GM18867 (cell line): ENCODE data around the gene MTFMT.
A peak's percentile ranks its signal among the peaks of the same experiment; 100 is the strongest.

Experiments used
- ATAC-seq: cut with Tn5 transposase; IDR thresholded peaks from one replicate; pipeline ENCODE4 v1.9.1; 2021; ENCODE audit warnings: mild to moderate bottlenecking, moderate library complexity; ENCODE audit not compliant: unreplicated experiment

The MTFMT gene

GRCh38 chr15:65060641-65061397, 31.4 kb upstream of the MTFMT start:
- ATAC-seq = no peak

DNA sequence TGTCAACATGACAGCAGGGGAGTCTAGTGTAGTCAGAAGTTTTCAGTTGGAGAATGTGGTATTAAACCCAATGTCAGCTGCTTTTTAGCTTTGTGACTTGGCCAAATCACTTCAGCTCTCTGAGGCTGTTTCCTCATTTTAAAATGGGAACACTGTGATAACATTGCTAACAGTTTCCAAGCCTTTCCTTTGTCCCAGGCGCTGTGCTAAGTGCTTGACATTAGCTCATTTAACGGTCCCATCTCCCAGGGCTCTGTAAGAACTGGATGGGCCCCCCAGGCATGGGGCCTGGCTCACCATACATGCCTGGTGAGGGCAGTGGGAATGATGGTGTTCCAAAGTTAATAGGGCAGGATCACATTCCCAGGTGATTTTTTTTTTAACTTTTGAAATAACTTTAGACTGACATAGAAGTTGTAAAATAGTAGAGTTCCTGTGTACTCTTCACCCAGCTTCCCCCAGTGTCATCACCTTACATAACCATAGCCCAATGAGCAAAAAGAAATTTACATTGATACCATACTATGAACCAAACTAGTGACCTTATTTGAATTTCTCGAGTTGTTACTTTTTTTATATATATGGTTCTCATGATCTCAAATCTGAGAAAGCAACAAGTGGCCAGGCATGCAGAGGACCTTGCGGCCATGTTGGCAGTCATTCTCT, 30.6 kb upstream of the MTFMT start:
- no peak for ATAC-seq

GRCh38 chr15:65059369-65059750, 29.9 kb upstream of the MTFMT start:
- ATAC-seq = no peak

DNA sequence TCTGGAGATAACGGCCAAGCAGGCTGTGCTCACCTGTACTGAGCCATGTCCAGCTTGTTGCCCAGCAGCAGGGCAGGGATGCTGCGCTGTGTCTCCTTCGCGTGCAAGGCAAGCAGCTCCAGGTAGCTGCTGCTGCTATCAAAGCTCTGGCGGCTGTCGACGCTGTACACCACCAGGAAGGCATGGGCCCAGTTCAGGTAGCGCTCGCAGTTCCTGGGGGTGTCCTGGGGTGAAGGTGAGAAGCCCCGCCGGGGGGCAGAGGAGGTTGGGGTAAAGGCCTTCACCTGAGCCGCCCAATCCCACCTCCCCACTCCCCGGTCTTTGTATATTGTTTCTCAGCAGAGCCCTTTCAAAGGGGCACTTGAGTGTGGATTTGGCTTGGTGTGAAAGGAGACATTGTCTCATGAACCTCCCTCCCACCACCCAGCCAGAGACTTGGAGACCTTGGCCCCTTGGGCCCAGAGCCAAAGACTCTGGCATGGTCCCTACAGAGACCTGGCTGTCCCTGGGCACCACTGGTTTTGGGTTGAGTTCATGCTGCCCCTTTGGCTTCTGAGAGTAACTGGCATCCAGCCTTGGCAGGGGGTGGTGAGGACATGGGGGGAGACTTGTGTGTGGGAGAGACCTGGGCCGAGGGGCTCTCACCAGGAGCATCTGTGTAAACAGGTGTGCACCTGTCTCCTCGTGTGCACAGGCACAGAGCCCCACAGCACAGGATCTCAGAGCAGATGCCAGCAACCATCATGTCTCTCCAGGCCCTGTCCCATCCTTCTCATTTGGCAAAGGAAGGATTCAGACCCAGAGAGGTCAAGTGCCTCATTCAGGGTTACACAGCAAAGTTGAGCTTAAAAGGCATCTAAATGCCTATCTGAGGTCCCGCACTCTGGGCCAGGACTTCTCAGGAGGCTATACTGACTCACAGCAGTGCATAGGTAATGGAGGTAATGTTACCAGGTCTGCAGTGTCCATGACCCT, 29.2 kb upstream of the MTFMT start:
- no peak for ATAC-seq

DNA sequence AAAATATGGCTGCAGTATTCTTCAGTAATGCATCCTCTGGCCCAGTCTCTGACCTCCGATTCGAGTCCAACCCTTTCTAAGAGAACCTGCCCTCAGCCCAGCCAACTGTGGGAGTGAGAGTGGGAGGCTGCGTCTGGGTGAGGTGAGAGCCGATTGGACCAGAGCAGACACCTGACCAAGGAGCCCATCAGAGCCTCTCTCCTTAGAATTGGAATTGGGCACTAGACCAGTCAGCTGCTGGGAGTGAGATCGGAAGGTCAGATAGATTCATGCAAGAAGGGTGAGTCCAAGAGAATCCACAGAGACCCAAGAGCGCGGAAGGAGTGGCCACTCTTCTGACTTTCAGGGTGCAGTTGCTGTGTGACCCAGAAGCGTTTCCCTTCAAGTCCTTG, 28.1 kb upstream of the MTFMT start:
- ATAC-seq = no peak

GRCh38 chr15:65056868-65057548, 27.6 kb upstream of the MTFMT start:
- no peak for ATAC-seq

DNA sequence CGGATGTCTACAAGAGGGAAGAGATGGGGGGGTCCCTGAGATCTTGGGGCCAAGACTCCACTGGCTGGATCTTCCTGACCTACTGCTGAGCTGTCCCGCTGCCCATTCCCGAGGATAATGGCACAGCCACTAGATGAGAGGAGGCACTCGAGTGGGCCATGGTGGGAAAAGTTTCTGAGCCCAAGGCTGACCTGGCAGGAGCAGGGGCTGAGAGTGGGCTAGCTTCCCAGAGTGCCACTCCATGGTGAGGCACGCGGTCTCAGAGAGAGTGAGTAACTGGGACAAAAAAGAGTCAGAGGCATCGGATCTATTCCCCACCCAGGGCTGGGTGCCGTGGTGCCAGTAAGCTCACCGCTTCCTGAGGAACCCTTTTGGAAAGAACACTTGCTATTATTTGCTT, 26.7 kb upstream of the MTFMT start:
- no peak for ATAC-seq

- no peak for ATAC-seq
Observed at GRCh38 chr15:65055201-65055870, 25.9 kb upstream of the MTFMT start.

DNA sequence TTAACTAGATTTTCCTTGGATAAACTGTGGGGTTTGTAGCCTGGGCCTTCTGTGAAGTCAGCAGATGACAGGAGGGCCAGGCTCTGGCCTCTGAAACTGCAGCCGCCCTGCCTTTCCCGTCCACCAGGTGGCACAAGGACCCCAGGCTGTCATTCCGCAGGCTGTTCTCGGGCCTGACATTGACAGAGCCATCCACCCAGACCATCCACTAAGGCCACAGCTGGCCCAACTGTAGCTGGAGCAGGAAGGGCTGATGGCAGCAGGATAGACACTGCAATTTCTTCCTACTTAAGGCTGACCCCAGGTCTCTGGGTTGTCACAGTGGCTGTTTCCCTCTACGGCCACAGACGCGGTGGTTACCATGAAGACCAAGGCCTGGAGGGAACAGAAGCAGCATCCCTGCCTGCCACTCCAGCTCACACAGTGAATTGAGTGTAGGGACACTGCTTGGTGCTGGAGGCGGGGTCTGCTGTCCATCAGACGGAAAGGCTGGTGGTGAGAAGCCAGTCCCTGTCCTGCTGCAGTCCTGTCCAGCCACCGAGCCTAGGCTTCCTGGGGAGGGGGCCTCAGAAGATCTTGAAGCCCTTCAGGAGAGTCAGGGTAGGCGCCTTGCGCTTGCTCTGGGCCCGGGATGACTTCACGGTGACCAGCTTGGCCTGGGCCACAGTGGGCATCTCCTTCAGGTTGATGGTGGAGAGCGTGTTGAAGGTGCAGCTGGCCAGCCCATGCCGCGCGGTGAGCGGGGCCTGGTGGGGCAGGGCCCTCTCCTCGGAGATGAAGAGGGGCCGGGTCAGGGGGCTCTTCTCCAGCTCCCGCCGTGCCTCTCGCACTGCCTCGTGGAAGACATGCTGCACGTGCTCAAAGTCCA, 25.1 kb upstream of the MTFMT start:
- ATAC-seq = no peak

DNA sequence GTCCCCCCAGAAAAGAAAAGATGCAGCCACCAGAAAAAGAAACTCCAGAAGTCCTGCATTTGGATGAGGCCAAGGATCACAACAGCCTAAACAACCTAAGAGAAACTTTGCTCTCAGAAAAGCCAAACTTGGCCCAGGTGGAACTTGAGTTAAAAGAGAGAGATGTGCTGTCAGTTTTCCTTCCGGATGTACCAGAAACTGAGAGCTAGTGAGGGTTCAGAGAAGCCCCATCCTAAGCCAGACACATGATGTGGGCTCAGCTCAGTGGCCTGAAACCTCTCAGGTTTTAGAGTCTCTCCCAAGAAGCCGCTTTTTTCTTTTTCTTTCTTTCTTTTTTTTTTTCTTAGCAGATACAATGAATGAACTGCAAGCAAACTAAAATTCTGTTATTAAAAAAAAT, 23.5 kb upstream of the MTFMT start:
- no peak for ATAC-seq

DNA sequence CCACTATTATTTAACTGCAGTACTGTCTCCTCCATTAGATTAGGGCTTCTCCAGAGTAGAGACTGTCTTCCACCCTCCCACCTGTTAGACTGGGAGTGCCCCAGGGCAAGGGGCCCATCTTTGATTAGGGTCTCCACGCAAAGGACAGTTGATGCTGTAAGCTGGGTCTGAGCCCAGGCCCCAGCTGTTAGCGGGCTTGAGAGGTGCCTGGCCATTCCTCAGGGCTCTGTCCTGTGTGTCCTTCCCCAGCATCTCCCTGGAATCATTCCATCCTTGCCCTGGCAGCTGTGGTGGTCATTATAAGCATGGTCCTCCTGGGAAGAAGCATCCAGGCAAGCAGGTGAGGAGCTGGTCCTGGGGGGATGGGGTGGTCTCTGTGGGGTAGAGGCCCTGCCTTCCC, 21.8 kb upstream of the MTFMT start:
- no peak for ATAC-seq

GRCh38 chr15:65050270-65050669, 20.8 kb upstream of the MTFMT start:
- ATAC-seq = no peak

GRCh38 chr15:65049418-65049840, 20.0 kb upstream of the MTFMT start:
- peak; percentile 94 for ATAC-seq

DNA sequence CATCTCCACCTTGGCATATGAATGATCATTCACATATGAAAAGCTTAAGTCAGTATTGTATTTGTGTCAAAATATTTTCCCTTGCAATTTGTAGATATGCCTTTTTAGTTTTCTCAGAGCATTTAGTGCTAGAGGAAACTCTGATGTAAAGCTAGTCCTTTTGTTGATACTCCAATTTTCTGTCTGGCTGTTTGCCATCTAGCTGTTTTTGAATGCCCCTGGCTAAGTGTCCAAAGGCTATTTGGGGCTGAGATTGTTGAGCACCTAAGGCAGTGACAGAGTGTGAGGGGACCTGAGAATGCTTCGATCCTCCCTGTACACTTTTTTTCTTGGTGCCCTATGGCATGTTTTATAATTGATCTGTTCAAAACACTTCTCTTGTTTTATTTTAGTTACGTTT, 18.8 kb upstream of the MTFMT start:
- ATAC-seq = no peak

- no peak for ATAC-seq
Observed at GRCh38 chr15:65044724-65045481, 15.5 kb upstream of the MTFMT start, which contains the start of gene SLC51B. SLC51B (plus strand) TSS chr15:65045387; CDS start chr15:65050005, 4,618 bp downstream.

GRCh38 chr15:65044218-65044617, 14.8 kb upstream of the MTFMT start:
- ATAC-seq = peak; percentile 48

- ATAC-seq = no peak
Observed at GRCh38 chr15:65042776-65043327, 13.4 kb upstream of the MTFMT start.

DNA sequence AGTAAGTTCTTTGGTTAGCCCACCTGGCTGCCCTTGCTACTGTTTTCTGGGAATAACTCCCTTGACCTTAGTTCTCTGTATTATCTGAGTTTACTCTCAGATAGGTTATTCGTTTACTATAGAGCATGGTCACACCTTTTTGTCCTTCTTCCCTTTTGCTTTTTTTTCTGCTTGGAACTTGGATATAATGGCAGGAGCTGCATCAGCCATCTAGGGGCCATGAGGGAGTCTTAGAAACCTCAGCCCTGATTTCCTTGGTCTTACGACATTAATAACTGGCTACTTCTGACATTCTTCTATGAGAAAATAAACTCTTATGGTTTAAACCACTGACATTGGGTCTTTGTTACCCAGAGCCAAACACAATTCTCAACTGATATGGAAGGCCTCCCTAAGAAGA, 12.3 kb upstream of the MTFMT start:
- ATAC-seq = no peak
